Trophoblast cell (in vitro differentiated cells and primary cell): Measurements from ENCODE around the gene PLVAP.

ENCODE experiments used
- DNase-seq, 2 donors: peaks; one replicate each; pipeline ENCODE4 v3.0.0-alpha.2; 2016
- H2AFZ ChIP-seq: 2 replicates; pipeline ENCODE4 v1.6.1; 2013; ENCODE audit warnings: low read length, moderate library complexity, mild to moderate bottlenecking; ENCODE audit not compliant: insufficient read depth, poor library complexity
- H2AK5ac ChIP-seq: 2 replicates; pipeline ENCODE4 v1.6.1; 2013; ENCODE audit warnings: mild to moderate bottlenecking, low read length
- H2BK120ac ChIP-seq: 2 replicates; pipeline ENCODE4 v1.6.1; 2013; ENCODE audit warnings: low read length, mild to moderate bottlenecking, moderate library complexity; ENCODE audit not compliant: insufficient read depth, poor library complexity
- H2BK12ac ChIP-seq: 2 replicates; pipeline ENCODE4 v1.6.1; 2013; ENCODE audit warnings: mild to moderate bottlenecking, low read length, moderate library complexity
- H2BK5ac ChIP-seq: 2 replicates; pipeline ENCODE4 v1.6.1; 2013; ENCODE audit warnings: low read length, low read depth, moderate library complexity, mild to moderate bottlenecking; ENCODE audit not compliant: poor library complexity
- H3K14ac ChIP-seq: 2 replicates; pipeline ENCODE4 v1.6.1; 2013; ENCODE audit warnings: mild to moderate bottlenecking, low read length
- H3K18ac ChIP-seq: 2 replicates; pipeline ENCODE4 v1.6.1; 2013; ENCODE audit warnings: mild to moderate bottlenecking, low read length
- H3K23ac ChIP-seq: 2 replicates; pipeline ENCODE4 v1.6.1; 2013; ENCODE audit warnings: low read length
- H3K27ac ChIP-seq: 2 replicates; pipeline ENCODE4 v1.5.1; 2013; ENCODE audit warnings: low read depth, mild to moderate bottlenecking, inconsistent platforms, low read length, moderate library complexity
- H3K27me3 ChIP-seq: 2 replicates; pipeline ENCODE4 v1.6.1; 2013; ENCODE audit warnings: inconsistent platforms, mild to moderate bottlenecking, low read length, moderate library complexity; ENCODE audit not compliant: insufficient read depth
- H3K36me3 ChIP-seq, 2 experiments: 1 replicate in 1 of 2; 2 replicates in 1 of 2; pipeline ENCODE4 v1.6.1; 2013; ENCODE audit warnings: low read length in 2 of 2, mild to moderate bottlenecking in 2 of 2, moderate library complexity in 1 of 2; ENCODE audit not compliant: insufficient read depth in 2 of 2, control insufficient read depth in 1 of 2
- H3K4ac ChIP-seq: 2 replicates; pipeline ENCODE4 v1.6.1; 2013; ENCODE audit warnings: low read depth, mild to moderate bottlenecking, low read length, moderate library complexity
- H3K4me1 ChIP-seq, 2 experiments: 1 replicate in 1 of 2; 2 replicates in 1 of 2; pipeline ENCODE4 v1.6.1; 2013; ENCODE audit warnings: low read length in 2 of 2, mild to moderate bottlenecking in 2 of 2, moderate library complexity in 1 of 2; ENCODE audit not compliant: insufficient read depth in 2 of 2, control insufficient read depth in 1 of 2
- H3K4me2 ChIP-seq: 2 replicates; pipeline ENCODE4 v1.6.1; 2013; ENCODE audit warnings: inconsistent platforms, mild to moderate bottlenecking, low read length, moderate library complexity
- H3K4me3 ChIP-seq: 2 replicates; pipeline ENCODE4 v1.5.1; 2013; ENCODE audit warnings: mild to moderate bottlenecking, low read depth, low read length, inconsistent platforms
- H3K79me1 ChIP-seq: one replicate; pipeline ENCODE4 v1.6.1; 2013; ENCODE audit warnings: low read length
- H3K79me2 ChIP-seq: 2 replicates; pipeline ENCODE4 v1.6.1; 2013; ENCODE audit warnings: low read length, mild to moderate bottlenecking; ENCODE audit not compliant: control insufficient read depth, insufficient read depth, poor library complexity
- H3K9ac ChIP-seq: 2 replicates; pipeline ENCODE4 v1.6.1; 2013; ENCODE audit warnings: mild to moderate bottlenecking, low read length
- H3K9me3 ChIP-seq: 2 replicates; pipeline ENCODE4 v1.6.1; 2013; ENCODE audit warnings: low read depth, mild to moderate bottlenecking, control low read depth, inconsistent platforms, low read length; ENCODE audit not compliant: insufficient read depth
- H4K12ac ChIP-seq: 2 replicates; pipeline ENCODE4 v1.6.1; 2013; ENCODE audit warnings: low read depth, mild to moderate bottlenecking, low read length, moderate library complexity
- H4K8ac ChIP-seq: 2 replicates; pipeline ENCODE4 v1.6.1; 2013; ENCODE audit warnings: low read depth, mild to moderate bottlenecking, low read length, moderate library complexity
- H4K91ac ChIP-seq: one replicate; pipeline ENCODE4 v1.6.1; 2013; ENCODE audit warnings: low read depth, mild to moderate bottlenecking, low read length, moderate library complexity
- WGBS: extraction: QIAGEN DNeasy Blood & Tissue Kit; methylation state at CpG from one replicate; pipeline ENCODE4 v1.1.7; 2013; ENCODE audit warnings: missing lambda C conversion rate; ENCODE audit not compliant: insufficient read length, insufficient coverage; ENCODE audit errors: extremely low coverage; 5-methylcytosine and 5-hydroxymethylcytosine counted together

Gene PLVAP

DNA sequence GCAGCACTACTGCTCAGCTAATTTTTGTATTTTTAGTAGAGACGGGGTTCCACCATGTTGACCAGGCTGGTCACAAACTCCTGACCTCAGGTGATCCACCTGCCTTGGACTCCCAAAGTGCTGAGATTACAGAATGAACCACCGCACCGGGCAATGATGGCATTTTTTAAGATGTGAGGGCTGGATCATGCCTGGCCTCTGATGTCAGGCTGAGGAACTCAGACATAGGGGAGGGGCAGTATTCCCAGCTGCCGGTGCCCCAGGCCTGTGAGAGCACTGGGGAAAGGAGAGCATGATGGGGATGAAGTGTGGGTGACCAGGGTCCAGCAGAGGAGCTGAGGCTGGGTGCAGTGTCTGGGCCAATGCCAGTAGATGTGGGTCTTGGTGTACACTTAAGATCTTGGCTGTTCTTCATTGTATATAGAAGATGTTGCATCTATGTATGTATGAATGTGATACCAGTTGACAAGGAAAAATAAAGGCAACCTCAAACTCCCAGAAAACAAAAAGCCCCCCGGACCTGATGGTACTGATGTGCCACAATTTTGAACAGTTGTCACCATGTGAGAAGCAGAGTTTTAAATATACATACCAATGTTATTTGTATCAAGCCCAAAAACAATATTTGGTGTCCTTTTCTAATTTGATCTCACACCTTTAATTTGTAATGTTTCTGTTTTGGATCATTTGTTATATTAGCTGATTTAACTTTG, 3.4 kb upstream of the PLVAP start:
- no peaks in the 10 kb centered on the region for H3K36me3 ChIP-seq
- no peaks in the 10 kb centered on the region for H3K27me3 ChIP-seq
- H3K23ac ChIP-seq: no peak overlapping the region
- H3K27ac ChIP-seq: no peak overlapping the region
- peaks cover 0 to 7% of the 10 kb centered on the region in 2 experiments for H3K4me1 ChIP-seq
- no peak overlapping the region for H4K12ac ChIP-seq
- no peaks in the 10 kb centered on the region for H3K79me2 ChIP-seq
- H2BK120ac ChIP-seq: no peak overlapping the region
- no CpG with 5 or more reads among the region's 5 CpGs for WGBS
- H2BK12ac ChIP-seq: no peak overlapping the region
- no peak overlapping the region for H3K4ac ChIP-seq
- H3K14ac ChIP-seq: no peak overlapping the region
- no peak overlapping the region for H3K18ac ChIP-seq
- no peaks in the 10 kb centered on the region for H3K79me1 ChIP-seq
- H2AFZ ChIP-seq: no peak overlapping the region
- H4K91ac ChIP-seq: no peak overlapping the region
- peak; percentile 63 to 78 for DNase-seq
- H2AK5ac ChIP-seq: no peak overlapping the region
- no peak overlapping the region for H4K8ac ChIP-seq
- H3K4me3 ChIP-seq: no peak overlapping the region
- H2BK5ac ChIP-seq: no peak overlapping the region
- H3K9me3 ChIP-seq: no peaks in the 10 kb centered on the region
- H3K4me2 ChIP-seq: no peak overlapping the region
- no peak overlapping the region for H3K9ac ChIP-seq

DNA sequence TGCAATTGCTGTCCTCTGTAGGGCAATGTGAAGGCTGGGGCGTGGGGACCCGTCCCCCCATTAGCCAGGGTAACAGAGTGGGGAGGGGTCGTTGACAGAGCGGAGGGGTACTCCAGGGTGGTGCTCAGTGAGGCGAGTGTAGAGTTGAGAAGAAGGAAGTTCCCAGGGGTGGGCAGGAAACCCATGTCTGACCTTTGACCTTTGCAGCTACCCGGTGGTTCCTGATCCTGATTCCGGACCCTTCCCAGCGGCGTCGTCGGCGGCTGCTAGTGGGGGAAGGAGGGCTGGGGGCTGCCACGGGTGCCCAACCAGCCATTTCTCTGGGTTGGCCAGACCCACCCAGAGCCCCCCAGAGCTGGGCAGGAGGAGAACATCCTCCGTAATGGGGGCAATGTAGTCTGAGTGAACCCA, 2.1 kb upstream of the PLVAP start:
- Histone ChIP-seq H3K9ac (no peak overlapping the region), H3K4me3 (no peak overlapping the region), H4K12ac (no peak overlapping the region), H3K18ac (no peak overlapping the region), H3K4ac (no peak overlapping the region), H2BK12ac (no peak overlapping the region), H3K9me3 (no peaks in the 10 kb centered on the region), H4K91ac (no peak overlapping the region), H3K4me2 (no peak overlapping the region), H4K8ac (no peak overlapping the region), H3K27ac (no peak overlapping the region), H3K79me1 (no peaks in the 10 kb centered on the region), H2BK5ac (no peak overlapping the region), H3K79me2 (no peaks in the 10 kb centered on the region), H3K36me3 (no peaks in the 10 kb centered on the region), H2AFZ (no peak overlapping the region), H3K14ac (no peak overlapping the region), H2AK5ac (no peak overlapping the region), H2BK120ac (no peak overlapping the region), H3K23ac (no peak overlapping the region), H3K27me3 (no peaks in the 10 kb centered on the region), H3K4me1 (peaks cover 0 to 7% of the 10 kb centered on the region in 2 experiments)
- WGBS: no CpG with 5 or more reads among the region's 14 CpGs
- DNase-seq: no peak

DNA sequence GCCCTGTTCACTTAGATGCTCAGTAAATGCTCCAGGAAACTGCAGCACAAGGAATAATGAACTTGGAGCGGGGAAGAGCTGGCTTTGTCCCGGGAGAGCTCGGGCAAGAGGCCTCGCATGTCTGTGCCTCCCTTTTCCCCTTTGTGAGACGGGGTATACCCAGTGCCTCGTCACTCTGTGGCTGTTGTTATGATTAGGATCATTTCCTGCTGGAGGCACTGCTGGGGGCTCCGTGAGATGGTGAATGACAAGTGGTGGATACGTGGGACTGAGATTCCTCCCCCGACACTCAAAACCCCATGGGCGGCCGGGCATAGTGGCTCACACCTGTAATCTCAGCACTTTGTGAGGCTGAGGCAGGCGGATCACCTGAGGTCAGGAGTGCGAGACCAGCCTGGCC, 1.1 kb upstream of the PLVAP start:
- Histone ChIP-seq H3K4ac (no peak overlapping the region), H3K9me3 (no peaks in the 10 kb centered on the region), H2AK5ac (no peak overlapping the region), H2BK12ac (no peak overlapping the region), H3K9ac (no peak overlapping the region), H3K4me3 (no peak overlapping the region), H2BK120ac (no peak overlapping the region), H3K23ac (no peak overlapping the region), H3K27me3 (no peaks in the 10 kb centered on the region), H4K8ac (no peak overlapping the region), H3K4me1 (peaks cover 0 to 7% of the 10 kb centered on the region in 2 experiments), H4K12ac (no peak overlapping the region), H2AFZ (no peak overlapping the region), H3K18ac (no peak overlapping the region), H3K14ac (no peak overlapping the region), H4K91ac (no peak overlapping the region), H3K27ac (no peak overlapping the region), H3K4me2 (no peak overlapping the region), H3K79me1 (no peaks in the 10 kb centered on the region), H2BK5ac (no peak overlapping the region), H3K36me3 (no peaks in the 10 kb centered on the region), H3K79me2 (no peaks in the 10 kb centered on the region)
- DNase-seq: no peak
- WGBS: no CpG with 5 or more reads among the region's 13 CpGs

DNA sequence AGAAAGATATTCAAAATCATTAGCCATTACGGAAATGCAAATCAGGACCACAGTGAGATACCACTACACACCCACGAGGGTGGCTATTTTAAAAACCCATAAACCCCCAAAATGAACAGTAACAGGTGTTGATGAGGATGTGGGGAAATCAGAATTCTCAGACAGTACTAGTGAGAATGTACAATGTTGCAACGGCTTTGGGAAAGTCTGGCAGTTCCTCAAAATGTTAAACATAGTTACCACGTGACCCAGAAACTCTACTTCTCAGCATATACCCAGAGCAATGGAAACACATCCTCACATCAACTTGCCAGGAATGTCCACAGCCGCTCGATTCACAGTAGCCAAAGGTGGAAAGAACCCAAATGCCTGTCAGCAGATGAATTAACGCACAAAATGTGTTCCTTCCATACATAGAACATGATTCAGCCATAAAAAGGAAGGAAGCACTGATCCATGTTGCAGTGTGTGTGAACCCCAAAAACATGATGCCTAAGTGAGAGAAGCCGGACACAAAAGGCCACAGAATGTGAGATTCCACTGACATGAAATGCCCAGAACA, 7.0 kb downstream of the PLVAP start:
- Histone ChIP-seq H4K8ac (no peak overlapping the region), H2BK5ac (no peak overlapping the region)
- WGBS: no CpG with 5 or more reads among the region's 8 CpGs

More for the DNA sequence above, 7.0 kb downstream of the PLVAP start:
- H2AFZ ChIP-seq: no peak overlapping the region
- peak; percentile 14 to 40 for DNase-seq
- H3K18ac ChIP-seq: no peak overlapping the region
- H2BK12ac ChIP-seq: no peak overlapping the region
- no peak overlapping the region for H3K4me2 ChIP-seq
- no peak overlapping the region for H3K4me3 ChIP-seq
- H3K79me1 ChIP-seq: no peaks in the 10 kb centered on the region
- H3K23ac ChIP-seq: no peak overlapping the region
- H3K14ac ChIP-seq: no peak overlapping the region
- H3K4ac ChIP-seq: no peak overlapping the region
- no peak overlapping the region for H4K12ac ChIP-seq
- H3K79me2 ChIP-seq: no peaks in the 10 kb centered on the region
- no peak overlapping the region for H2BK120ac ChIP-seq
- H3K27me3 ChIP-seq: no peaks in the 10 kb centered on the region
- no peak overlapping the region for H2AK5ac ChIP-seq
- H3K9ac ChIP-seq: no peak overlapping the region
- no peak overlapping the region for H3K27ac ChIP-seq
- no peak overlapping the region for H4K91ac ChIP-seq
- no peaks in the 10 kb centered on the region for H3K9me3 ChIP-seq
- no peaks in the 10 kb centered on the region for H3K36me3 ChIP-seq
- H3K4me1 ChIP-seq: no peaks in the 10 kb centered on the region
